Brain pericyte (primary cell): ENCODE data around the gene LY6G5C.

Experiments used
- DNase-seq: peaks from one replicate; pipeline ENCODE4 v3.0.0-alpha.2; 2012; ENCODE audit warnings: low read depth, low spot score

The LY6G5C gene, protein sequence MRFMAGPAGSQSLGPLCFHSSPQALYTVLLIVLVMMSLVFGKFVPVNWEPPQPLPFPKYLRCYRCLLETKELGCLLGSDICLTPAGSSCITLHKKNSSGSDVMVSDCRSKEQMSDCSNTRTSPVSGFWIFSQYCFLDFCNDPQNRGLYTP

GRCh38 chr6:31680226-31681134 is at the start of gene LY6G5C:
Gene LY6G5C, minus strand, starts transcription at chr6:31681067. Its CDS starts 694 bp downstream, at chr6:31680373.
- DNase-seq: peak; percentile 79

- DNase-seq: peak; percentile 66
These were observed 49.2 kb upstream of the LY6G5C start for GRCh38 chr6:31729979-31730630.

DNA sequence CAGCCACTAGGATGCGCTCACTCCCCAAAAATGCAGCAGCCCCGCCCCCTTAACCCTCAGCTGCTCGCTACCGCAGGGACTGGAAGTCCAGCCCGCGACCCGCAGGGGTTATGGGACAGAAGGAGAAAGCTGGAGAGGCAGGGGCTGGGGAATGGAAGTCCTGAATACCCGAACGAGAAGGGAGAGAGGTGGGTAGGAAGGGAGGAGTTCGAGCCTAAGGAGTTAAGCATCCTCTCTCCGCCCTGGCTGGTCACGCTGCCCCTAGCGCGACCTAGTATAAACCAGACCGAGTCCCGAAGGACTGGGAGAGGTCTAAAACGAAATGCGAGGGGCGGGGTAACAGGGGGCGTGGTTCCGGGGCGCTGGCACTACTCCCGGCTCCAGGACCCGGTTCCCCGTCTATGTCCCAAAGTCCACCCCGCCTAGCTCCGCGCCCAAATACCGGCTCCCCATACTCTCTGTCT is 48.7 kb upstream of the LY6G5C start:
- peak; percentile 65 for DNase-seq

- no peak for DNase-seq
These were observed 48.1 kb upstream of the LY6G5C start, which contains the start of gene DDAH2 for GRCh38 chr6:31728767-31729514. Gene DDAH2, minus strand, starts transcription at chr6:31729299. Its CDS starts 138 bp downstream, at chr6:31729161.

- no peak for DNase-seq
These were observed 47.1 kb upstream of the LY6G5C start for GRCh38 chr6:31727717-31728671.

DNA sequence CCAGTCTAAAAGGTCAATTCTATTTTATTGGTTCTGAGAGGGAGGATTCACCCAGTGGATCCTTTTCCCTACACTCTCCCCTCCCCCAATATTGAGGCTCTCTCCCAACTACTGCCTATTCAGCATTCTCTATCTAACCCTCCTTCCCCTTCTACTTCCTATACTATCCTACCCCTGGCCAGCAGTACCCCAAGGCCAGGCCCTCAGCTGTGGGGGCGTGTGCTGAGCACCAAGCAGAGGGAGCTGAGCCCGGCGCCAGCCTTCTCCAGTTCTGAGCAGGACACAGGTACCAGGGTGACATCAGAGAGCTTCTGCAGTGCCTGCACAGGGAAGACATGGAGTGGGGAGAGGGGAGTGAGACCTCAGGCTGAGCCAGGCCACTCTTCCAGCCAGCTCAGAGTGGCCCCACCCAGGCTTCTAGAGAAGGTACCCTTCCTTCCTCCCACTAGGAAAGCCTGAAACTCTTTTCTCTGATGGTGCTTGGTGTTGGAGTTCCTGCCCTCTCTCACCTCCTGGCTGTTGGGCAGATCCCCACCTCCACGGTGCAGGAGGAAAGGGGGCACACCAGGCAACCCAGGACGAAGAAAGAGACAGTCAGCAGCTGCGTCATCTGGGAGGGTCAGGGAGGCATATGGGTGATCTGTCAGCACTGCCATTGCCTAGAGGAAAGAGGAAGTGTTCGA is 46.3 kb upstream of the LY6G5C start:
- no peak for DNase-seq

GRCh38 chr6:31725502-31726350 is 44.9 kb upstream of the LY6G5C start:
- no peak for DNase-seq

DNA sequence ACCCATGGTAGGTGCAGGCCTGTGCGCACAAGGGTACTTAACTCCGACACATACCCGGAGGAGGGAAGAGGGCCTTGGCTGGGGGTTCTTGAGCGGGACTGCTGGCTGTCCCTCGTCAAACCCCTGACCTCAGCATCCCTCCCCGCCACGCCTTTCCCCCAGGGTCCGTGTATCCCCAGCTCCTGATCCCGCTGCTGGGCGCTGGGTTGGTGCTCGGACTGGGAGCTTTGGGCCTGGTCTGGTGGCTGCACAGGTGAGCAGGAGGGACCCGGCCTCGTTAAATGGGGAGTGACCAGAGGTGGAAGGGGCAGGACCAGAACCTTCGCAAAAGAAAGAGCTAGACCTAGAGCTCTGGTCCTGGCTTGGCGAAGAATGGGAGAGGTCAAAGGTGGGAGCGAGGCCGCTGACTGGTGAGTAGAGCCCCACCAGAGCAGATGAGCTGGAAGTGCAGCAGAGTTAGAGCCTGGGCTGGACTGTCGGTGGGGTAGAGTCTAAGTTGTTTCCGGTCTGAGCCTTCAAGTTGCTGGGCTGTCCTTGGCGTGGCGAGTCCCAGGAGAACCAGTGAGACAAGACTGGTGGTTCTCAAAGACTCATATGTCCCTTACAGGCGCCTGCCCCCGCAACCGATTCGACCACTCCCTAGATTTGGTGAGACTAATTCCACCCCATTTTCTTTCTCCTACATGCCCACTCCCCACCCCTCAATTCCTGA is 43.3 kb upstream of the LY6G5C start:
- no peak for DNase-seq

DNA sequence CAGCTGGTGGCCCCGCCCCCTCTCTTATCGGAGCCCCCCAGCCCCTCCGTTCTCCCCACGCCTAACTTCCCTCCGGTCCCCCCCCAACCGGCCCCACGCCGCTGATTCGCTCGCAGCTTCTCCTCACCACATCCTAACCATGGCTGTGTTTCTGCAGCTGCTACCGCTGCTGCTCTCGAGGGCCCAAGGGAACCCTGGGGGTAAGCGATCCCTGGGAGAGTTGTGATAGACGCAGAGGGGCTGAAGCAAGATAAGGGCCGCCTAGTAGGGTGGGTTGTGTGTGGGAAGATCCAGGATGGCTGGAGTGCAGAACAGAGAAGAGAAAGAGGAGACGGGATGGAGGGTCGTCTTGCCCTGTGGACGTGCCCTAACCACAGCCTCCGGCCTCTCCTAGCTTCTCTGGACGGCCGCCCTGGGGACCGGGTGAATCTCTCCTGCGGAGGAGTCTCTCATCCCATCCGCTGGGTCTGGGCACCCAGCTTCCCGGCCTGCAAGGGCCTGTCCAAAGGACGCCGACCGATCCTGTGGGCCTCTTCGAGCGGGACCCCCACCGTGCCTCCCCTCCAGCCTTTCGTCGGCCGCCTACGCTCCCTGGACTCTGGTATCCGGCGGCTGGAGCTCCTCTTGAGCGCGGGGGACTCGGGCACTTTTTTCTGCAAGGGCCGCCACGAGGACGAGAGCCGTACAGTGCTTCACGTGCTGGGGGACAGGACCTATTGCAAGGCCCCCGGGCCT is 42.5 kb upstream of the LY6G5C start, which contains the start of gene MPIG6B:
Gene MPIG6B, plus strand, starts transcription at position 129 of the 735 bp plus-strand sequence. Its CDS starts 11 bp downstream, at position 140.
- no peak for DNase-seq

DNA sequence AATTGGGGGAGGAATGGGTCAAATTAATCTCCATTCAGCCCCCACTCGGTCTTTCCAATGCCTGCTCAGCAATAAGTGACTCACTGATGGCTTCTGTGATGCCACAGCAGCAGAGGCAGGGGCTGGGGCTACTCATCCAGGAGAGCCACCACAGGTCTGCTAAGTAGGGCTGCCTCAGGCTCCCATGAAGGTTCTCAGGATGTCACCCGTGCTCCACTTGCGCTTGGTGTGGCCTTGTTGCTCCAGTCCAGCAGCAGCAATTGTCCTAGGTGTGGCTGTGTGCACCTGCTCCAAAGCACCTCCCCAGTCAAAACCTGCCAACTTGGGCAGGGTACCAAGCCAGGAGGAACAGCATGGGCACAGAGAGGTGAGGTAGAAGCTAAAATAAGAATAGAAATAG is 41.3 kb upstream of the LY6G5C start:
- DNase-seq: no peak

GRCh38 chr6:31721351-31722020 is 40.6 kb upstream of the LY6G5C start, which contains the start of gene LY6G6C:
Gene LY6G6C, minus strand, starts transcription at chr6:31721746. Its CDS starts 67 bp downstream, at chr6:31721679.
- no peak for DNase-seq

- DNase-seq: no peak
These were observed 39.4 kb upstream of the LY6G5C start for GRCh38 chr6:31720196-31720770.

- DNase-seq: no peak
These were observed 38.1 kb upstream of the LY6G5C start for GRCh38 chr6:31719001-31719400.

GRCh38 chr6:31718265-31718664 is 37.4 kb upstream of the LY6G5C start:
- no peak for DNase-seq

- no peak for DNase-seq
These were observed 36.8 kb upstream of the LY6G5C start for GRCh38 chr6:31717499-31718222.
